Epithelial cell of esophagus (primary cell): ENCODE results near the gene ARL16.
"Not testable (repeated sequence)": the region's sequence is repeated elsewhere in the genome, so short reads cannot be mapped to it uniquely, and the experiment has no call there.

Experiments
- DNase-seq: peaks from one replicate; pipeline ENCODE4 v3.0.0; 2010; ENCODE audit warnings: low read depth
- H3K4me3 ChIP-seq: 2 replicates; pipeline ENCODE4 v1.5.1; 2011; ENCODE audit warnings: mild to moderate bottlenecking, low read length, control low read depth
- TF ChIP-seq, protein P1 (sequence below): IDR thresholded peaks from 2 replicates; pipeline ENCODE4 v1.5.1; 2011; ENCODE audit warnings: low read depth, mild to moderate bottlenecking, low read length, control low read depth, inconsistent platforms; ENCODE audit not compliant: insufficient read depth; ENCODE audit errors: missing control alignments

ARL16 gene

GRCh38 chr17:81675515-81676221, 7.9 kb downstream of the ARL16 start:
- DNase-seq: peak; percentile 35
- TF ChIP-seq, protein P1, sequence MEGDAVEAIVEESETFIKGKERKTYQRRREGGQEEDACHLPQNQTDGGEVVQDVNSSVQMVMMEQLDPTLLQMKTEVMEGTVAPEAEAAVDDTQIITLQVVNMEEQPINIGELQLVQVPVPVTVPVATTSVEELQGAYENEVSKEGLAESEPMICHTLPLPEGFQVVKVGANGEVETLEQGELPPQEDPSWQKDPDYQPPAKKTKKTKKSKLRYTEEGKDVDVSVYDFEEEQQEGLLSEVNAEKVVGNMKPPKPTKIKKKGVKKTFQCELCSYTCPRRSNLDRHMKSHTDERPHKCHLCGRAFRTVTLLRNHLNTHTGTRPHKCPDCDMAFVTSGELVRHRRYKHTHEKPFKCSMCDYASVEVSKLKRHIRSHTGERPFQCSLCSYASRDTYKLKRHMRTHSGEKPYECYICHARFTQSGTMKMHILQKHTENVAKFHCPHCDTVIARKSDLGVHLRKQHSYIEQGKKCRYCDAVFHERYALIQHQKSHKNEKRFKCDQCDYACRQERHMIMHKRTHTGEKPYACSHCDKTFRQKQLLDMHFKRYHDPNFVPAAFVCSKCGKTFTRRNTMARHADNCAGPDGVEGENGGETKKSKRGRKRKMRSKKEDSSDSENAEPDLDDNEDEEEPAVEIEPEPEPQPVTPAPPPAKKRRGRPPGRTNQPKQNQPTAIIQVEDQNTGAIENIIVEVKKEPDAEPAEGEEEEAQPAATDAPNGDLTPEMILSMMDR: peak; percentile 56
- H3K4me3 ChIP-seq: not testable (repeated sequence)

DNA sequence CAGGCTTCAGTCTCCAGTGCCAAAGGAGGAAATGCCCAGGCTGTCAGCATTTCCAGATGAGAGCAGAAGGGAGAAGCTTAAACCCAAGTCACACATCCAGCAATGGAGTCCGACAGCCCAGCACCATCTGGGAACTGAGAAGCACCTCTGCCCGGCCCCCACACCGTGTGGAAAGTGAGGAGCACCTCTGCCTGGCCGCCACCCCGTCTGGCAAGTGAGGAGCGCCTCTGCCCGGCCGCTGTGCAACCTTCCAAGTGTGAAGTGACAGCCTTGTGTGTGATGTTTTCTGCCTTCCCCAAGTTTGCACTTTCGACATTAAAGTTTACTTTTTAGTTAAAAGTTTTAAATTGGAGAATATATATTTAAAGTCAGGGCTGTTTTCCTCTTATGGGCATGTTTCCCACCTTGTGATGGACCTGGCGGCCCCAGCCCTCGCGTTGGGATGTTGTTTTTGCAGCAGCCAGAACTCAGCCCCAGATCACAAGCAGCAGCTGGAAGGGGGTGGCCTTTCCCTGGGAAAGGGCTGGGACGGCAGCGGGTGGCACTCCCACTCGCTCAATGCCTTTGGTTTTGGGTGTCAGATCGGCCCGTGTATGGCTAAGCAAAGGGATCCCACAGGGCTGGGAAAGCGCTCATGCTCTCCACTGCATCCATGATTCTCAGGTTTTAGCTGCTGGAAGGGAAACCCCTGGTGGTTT, 9.9 kb downstream of the ARL16 start:
- TF ChIP-seq, protein P1: no peak
- DNase-seq: no peak
- no peak overlapping the region for H3K4me3 ChIP-seq

GRCh38 chr17:81672954-81673353, 10.6 kb downstream of the ARL16 start:
- DNase-seq: no peak
- TF ChIP-seq, protein P1: no peak
- no peak overlapping the region for H3K4me3 ChIP-seq

DNA sequence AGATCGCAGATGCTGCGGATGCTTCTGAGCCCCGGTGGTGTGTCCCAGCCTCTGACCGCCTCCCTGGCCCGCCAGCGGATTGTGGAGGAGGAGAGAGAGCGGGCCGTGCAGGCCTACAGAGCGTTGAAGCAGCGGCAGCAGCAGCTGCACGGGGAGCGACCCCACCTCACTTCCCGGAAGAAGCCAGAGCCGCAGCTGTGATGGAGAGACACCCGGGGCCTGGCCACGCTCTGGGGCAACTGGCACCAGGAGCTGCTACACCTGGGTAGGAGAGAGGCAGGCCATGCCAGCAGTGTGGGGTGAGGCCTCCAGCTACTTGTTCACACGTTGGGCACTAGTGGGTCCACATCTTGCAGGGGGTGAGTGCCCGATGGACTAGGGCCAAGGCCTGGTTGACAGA, 11.1 kb downstream of the ARL16 start:
- TF ChIP-seq, protein P1: no peak
- DNase-seq: no peak
- H3K4me3 ChIP-seq: no peak overlapping the region

DNA sequence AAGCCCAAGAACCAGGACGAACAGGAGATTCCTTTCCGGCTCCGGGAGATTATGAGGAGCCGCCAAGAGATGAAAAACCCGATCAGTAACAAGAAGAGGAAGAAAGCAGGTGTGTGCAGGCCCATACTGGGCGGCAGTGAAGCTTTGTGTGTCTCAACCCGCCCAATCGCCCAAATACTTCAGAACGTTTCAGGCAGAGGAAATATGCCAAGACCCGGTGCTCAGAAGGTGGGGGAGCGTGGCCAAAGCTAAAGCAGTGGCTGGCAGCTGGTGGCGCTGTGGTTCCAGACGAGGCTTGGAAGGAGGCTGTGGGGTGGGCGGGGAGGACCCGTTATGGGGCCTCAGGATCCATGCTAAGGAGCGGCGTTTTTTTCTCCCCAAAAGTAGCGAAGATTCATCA, 15.8 kb downstream of the ARL16 start:
- DNase-seq: peak; percentile 77
- TF ChIP-seq, protein P1: peak; percentile 61
- peak overlapping the region; percentile 44 for H3K4me3 ChIP-seq

DNA sequence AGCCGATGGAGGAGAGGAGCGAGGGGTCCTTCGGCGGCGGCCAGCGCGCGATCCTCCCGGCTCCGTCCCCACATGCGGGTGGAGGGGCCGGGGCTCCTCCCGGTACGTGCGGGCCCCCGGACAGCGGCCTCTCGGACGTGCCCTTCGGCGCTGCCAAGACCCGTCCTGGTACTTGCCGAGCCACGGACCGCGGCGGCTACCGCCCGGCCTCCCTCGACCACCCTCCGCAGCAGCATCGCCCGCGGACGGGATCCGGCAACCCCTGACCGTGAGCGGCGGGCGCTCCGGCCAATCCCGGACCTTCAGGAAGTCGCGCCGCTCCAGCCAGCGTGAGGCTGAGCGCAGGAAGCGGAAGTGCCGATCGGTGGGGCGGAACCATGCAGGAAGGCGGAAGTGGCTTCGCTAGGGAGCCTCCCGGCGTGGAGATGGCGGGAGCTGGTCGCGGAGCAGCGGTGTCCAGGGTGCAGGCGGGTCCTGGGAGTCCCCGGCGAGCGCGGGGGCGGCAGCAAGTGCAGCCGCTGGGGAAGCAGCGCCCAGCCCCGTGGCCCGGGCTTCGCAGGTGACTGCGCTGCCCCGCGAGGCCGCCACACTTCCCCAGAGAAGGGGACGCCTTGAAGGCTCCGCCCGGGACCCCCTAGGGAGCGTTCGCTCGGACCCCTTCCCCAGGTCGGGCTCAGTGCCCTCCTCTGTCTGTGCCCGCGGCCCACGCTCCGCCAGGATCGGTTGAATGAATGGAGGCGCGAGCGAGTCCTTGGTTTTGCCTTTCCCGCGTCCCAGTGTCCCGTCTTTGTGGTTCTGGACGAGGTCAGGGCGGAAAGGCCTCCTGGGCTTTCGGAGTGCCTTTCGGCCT, 17.0 kb downstream of the ARL16 start, which contains the start of the genes CCDC137 and OXLD1:
CCDC137 (plus strand) TSS at position 396 of the 850 bp plus-strand sequence; CDS start at position 426, 30 bp downstream.
OXLD1 (minus strand) TSS at position 264 of the 850 bp plus-strand sequence; CDS start at position 236, 28 bp downstream.
- DNase-seq: peak; percentile 98
- peak within 1 kb of the TSS; percentile 92 for H3K4me3 ChIP-seq
- TF ChIP-seq, protein P1: no peak
